Measurements from ENCODE around the gene FKBP5. TPM values are rescaled to one million over a fixed set of nuclear protein-coding genes. Genes with fewer than 3 reads are reported as not detected.
"Not testable (repeated sequence)": the region's sequence is repeated elsewhere in the genome, so short reads cannot be mapped to it uniquely, and the experiment has no call there.

FKBP5 gene
- total RNA-seq, 1 experiment from 2014 or later: 28.3 TPM

- not testable (repeated sequence) for H3K79me2 ChIP-seq (ENCODE audit: low read length); H3K4me3 ChIP-seq (ENCODE audit: low read length); H3K4me1 ChIP-seq (ENCODE audit: low read length); H3K9me3 ChIP-seq (ENCODE audit: low read length); H3K4me2 ChIP-seq (ENCODE audit: low read depth, low read length, poor library complexity, severe bottlenecking); H3K9me2 ChIP-seq (replicated peaks; ENCODE audit: insufficient read depth, low read length); H3K36me3 ChIP-seq (ENCODE audit: insufficient read depth, low read length); H3K27me3 ChIP-seq (ENCODE audit: low read length); H3K9ac ChIP-seq (ENCODE audit: low read length); H3K27ac ChIP-seq (ENCODE audit: low read length); H4K20me1 ChIP-seq (ENCODE audit: insufficient read depth, low read depth, low read length); DNase-seq; H2AFZ ChIP-seq (ENCODE audit: low read length)
Observed at GRCh38 chr6:35535847-35536246, 152.9 kb downstream of the FKBP5 start.

GRCh38 chr6:35534407-35535170, 154.1 kb downstream of the FKBP5 start:
- no peaks in the 10 kb centered on the region for H3K36me3 ChIP-seq (ENCODE audit: insufficient read depth, low read length)
- no peak overlapping the region for H3K4me3 ChIP-seq (ENCODE audit: low read length)
- no peaks in the 10 kb centered on the region for H3K4me1 ChIP-seq (ENCODE audit: low read length)
- no peaks in the 10 kb centered on the region for H3K79me2 ChIP-seq (ENCODE audit: low read length)
- no peaks in the 10 kb centered on the region for H3K9me3 ChIP-seq (ENCODE audit: low read length)
- DNase-seq: no peak
- H3K9ac ChIP-seq (ENCODE audit: low read length): no peak overlapping the region
- H3K27me3 ChIP-seq (ENCODE audit: low read length): no peaks in the 10 kb centered on the region
- H3K9me2 ChIP-seq (replicated peaks; ENCODE audit: insufficient read depth, low read length): no peaks in the 10 kb centered on the region
- H3K4me2 ChIP-seq (ENCODE audit: low read depth, low read length, poor library complexity, severe bottlenecking): no peak overlapping the region
- H4K20me1 ChIP-seq (ENCODE audit: insufficient read depth, low read depth, low read length): no peaks in the 10 kb centered on the region
- H3K27ac ChIP-seq (ENCODE audit: low read length): no peak overlapping the region
- no peak overlapping the region for H2AFZ ChIP-seq (ENCODE audit: low read length)

- Histone ChIP-seq H3K9ac (ENCODE audit: low read length) (no peak overlapping the region), H3K4me1 (ENCODE audit: low read length) (no peaks in the 10 kb centered on the region), H3K27me3 (ENCODE audit: low read length) (no peaks in the 10 kb centered on the region), H3K4me3 (ENCODE audit: low read length) (no peak overlapping the region), H3K4me2 (ENCODE audit: low read depth, low read length, poor library complexity, severe bottlenecking) (no peak overlapping the region), H2AFZ (ENCODE audit: low read length) (no peak overlapping the region), H3K36me3 (ENCODE audit: insufficient read depth, low read length) (no peaks in the 10 kb centered on the region), H4K20me1 (ENCODE audit: insufficient read depth, low read depth, low read length) (no peaks in the 10 kb centered on the region), H3K79me2 (ENCODE audit: low read length) (no peaks in the 10 kb centered on the region), H3K27ac (ENCODE audit: low read length) (no peak overlapping the region), H3K9me2 (replicated peaks; ENCODE audit: insufficient read depth, low read length) (no peaks in the 10 kb centered on the region), H3K9me3 (ENCODE audit: low read length) (no peaks in the 10 kb centered on the region)
- DNase-seq: peak; percentile 20
Observed at GRCh38 chr6:35533981-35534380, 154.7 kb downstream of the FKBP5 start.

- no peak overlapping the region for H3K27ac ChIP-seq (ENCODE audit: low read length)
- DNase-seq: no peak
- H3K27me3 ChIP-seq (ENCODE audit: low read length): no peaks in the 10 kb centered on the region
Observed at GRCh38 chr6:35532126-35532525, 156.6 kb downstream of the FKBP5 start.

GRCh38 chr6:35524380-35525020, 164.2 kb downstream of the FKBP5 start:
- H3K36me3 ChIP-seq (ENCODE audit: insufficient read depth, low read length): no peaks in the 10 kb centered on the region
- H3K9ac ChIP-seq (ENCODE audit: low read length): no peak overlapping the region
- no peaks in the 10 kb centered on the region for H3K9me2 ChIP-seq (replicated peaks; ENCODE audit: insufficient read depth, low read length)
- no peaks in the 10 kb centered on the region for H3K27me3 ChIP-seq (ENCODE audit: low read length)
- no peaks in the 10 kb centered on the region for H3K9me3 ChIP-seq (ENCODE audit: low read length)
- H4K20me1 ChIP-seq (ENCODE audit: insufficient read depth, low read depth, low read length): no peaks in the 10 kb centered on the region
- no peak overlapping the region for H3K27ac ChIP-seq (ENCODE audit: low read length)
- no peak overlapping the region for H3K4me2 ChIP-seq (ENCODE audit: low read depth, low read length, poor library complexity, severe bottlenecking)
- H3K79me2 ChIP-seq (ENCODE audit: low read length): no peaks in the 10 kb centered on the region
- no peak overlapping the region for H3K4me3 ChIP-seq (ENCODE audit: low read length)
- peaks cover 3% of the 10 kb centered on the region; the same call in 1 of the 2 replicates for H3K4me1 ChIP-seq (ENCODE audit: low read length)
- peak; percentile 29 for DNase-seq
- H2AFZ ChIP-seq (ENCODE audit: low read length): no peak overlapping the region

More at GRCh38 chr6:35532126-35532525, 156.6 kb downstream of the FKBP5 start:
- Histone ChIP-seq H3K9me3 (ENCODE audit: low read length) (no peaks in the 10 kb centered on the region), H3K9ac (ENCODE audit: low read length) (no peak overlapping the region), H3K4me1 (ENCODE audit: low read length) (no peaks in the 10 kb centered on the region), H3K9me2 (replicated peaks; ENCODE audit: insufficient read depth, low read length) (no peaks in the 10 kb centered on the region), H2AFZ (ENCODE audit: low read length) (no peak overlapping the region), H3K36me3 (ENCODE audit: insufficient read depth, low read length) (no peaks in the 10 kb centered on the region), H3K4me2 (ENCODE audit: low read depth, low read length, poor library complexity, severe bottlenecking) (no peak overlapping the region), H3K4me3 (ENCODE audit: low read length) (no peak overlapping the region), H3K79me2 (ENCODE audit: low read length) (no peaks in the 10 kb centered on the region), H4K20me1 (ENCODE audit: insufficient read depth, low read depth, low read length) (no peaks in the 10 kb centered on the region)

Small RNAs within 50 kb of the gene (small RNA-seq; reads per million reads assigned to genes)
- 0.12 reads per million for gene MIR5690
- not detected for gene RF00561

Other genes starting within 250 kb of the FKBP5 start
- gene FANCE, start 236.6 kb downstream of the FKBP5 start, total RNA-seq (2014; rRNA removed; shearing (Covaris generic); ENCODE audit: low replicate concordance): 9.8 and 14.8 TPM in 2 replicates
- gene RPL10A, start 220.5 kb downstream of the FKBP5 start, total RNA-seq (2014; rRNA removed; shearing (Covaris generic); ENCODE audit: low replicate concordance): 3,423 and 3,839 TPM in 2 replicates
- gene TEAD3, start 191.8 kb downstream of the FKBP5 start, total RNA-seq (2014; rRNA removed; shearing (Covaris generic); ENCODE audit: low replicate concordance): not detected in 2 replicates
- gene TULP1, start 176.0 kb downstream of the FKBP5 start, total RNA-seq (2014; rRNA removed; shearing (Covaris generic); ENCODE audit: low replicate concordance): not detected in 2 replicates
- gene ARMC12, start 48.1 kb upstream of the FKBP5 start, total RNA-seq (2014; rRNA removed; shearing (Covaris generic); ENCODE audit: low replicate concordance): 0.60 and 1.6 TPM in 2 replicates
- not detected in 2 replicates for gene CLPSL2, start 87.7 kb upstream of the FKBP5 start, total RNA-seq (2014; rRNA removed; shearing (Covaris generic); ENCODE audit: low replicate concordance)
- not detected in 2 replicates for gene CLPSL1, start 92.1 kb upstream of the FKBP5 start, total RNA-seq (2014; rRNA removed; shearing (Covaris generic); ENCODE audit: low replicate concordance)
- gene CLPS, start 108.4 kb upstream of the FKBP5 start, total RNA-seq (2014; rRNA removed; shearing (Covaris generic); ENCODE audit: low replicate concordance): not detected in 2 replicates
- 1.9 TPM in 1 of 2 replicates, not detected in the other for gene LHFPL5, start 116.4 kb upstream of the FKBP5 start, total RNA-seq (2014; rRNA removed; shearing (Covaris generic); ENCODE audit: low replicate concordance)
- gene SRPK1, start 232.2 kb upstream of the FKBP5 start, total RNA-seq (2014; rRNA removed; shearing (Covaris generic); ENCODE audit: low replicate concordance): 94.4 and 104 TPM in 2 replicates

All from Karpas-422 (cell line).